Prostate gland (tissue), 2 donors: ENCODE results near the gene KRT27. TPM values are rescaled to one million over a fixed set of nuclear protein-coding genes. Genes with fewer than 3 reads are reported as not detected.

ENCODE experiments used
- DNase-seq: peaks from one replicate; pipeline ENCODE4 v3.0.0-alpha.2; 2019; ENCODE audit warnings: low spot score
- H3K27ac ChIP-seq, 2 donors: fragments of 200-600 bp; sonication (generic); 2 replicates each; pipeline ENCODE4 v1.5.1; 2017 to 2019
- H3K27me3 ChIP-seq: fragments of 200-600 bp; sonication (generic); replicated peaks from 2 replicates; pipeline ENCODE4 v1.5.1; 2019; ENCODE audit not compliant: insufficient read depth
- H3K36me3 ChIP-seq, 2 donors: fragments of 200-600 bp; sonication (generic); 1 replicate in 1 of 2; 2 replicates in 1 of 2; pipeline versions ENCODE4 v1.5.1 to v1.8.1; 2017 to 2019
- H3K4me1 ChIP-seq: fragments of 200-600 bp; sonication (generic); replicated peaks from 2 replicates; pipeline ENCODE4 v1.5.1; 2019
- H3K4me3 ChIP-seq, 2 donors: fragments of 200-600 bp; sonication (generic); 2 replicates each; pipeline ENCODE4 v1.5.1; 2017 to 2019
- H3K9me3 ChIP-seq: fragments of 200-600 bp; sonication (generic); 2 replicates; pipeline ENCODE4 v1.5.1; 2017
- CTCF ChIP-seq, 4 experiments: fragments of 200-600 bp in 2 of 4; fragments of 450-650 bp in 2 of 4; sonication (generic) in 2 of 4; IDR thresholded peaks; 1 replicate in 3 of 4; 2 replicates in 1 of 4; pipeline ENCODE4 v1.5.1; 2016 to 2019; ENCODE audit warnings: antibody characterized with exemption in 4 of 4, mild to moderate bottlenecking in 2 of 4, moderate library complexity in 2 of 4
- POLR2A ChIP-seq: fragments of 450-650 bp; IDR thresholded peaks from one replicate; pipeline ENCODE4 v1.6.1; 2016; ENCODE audit warnings: antibody characterized with exemption, mild to moderate bottlenecking
- POLR2AphosphoS5 ChIP-seq: sonication (generic); formaldehyde crosslinking; IDR thresholded peaks from one replicate; pipeline ENCODE4 v1.6.1; 2017; ENCODE audit warnings: antibody characterized with exemption
- WGBS: methylation state at CpG from one replicate; pipeline ENCODE4 v1.1.5; 2018; 5-methylcytosine and 5-hydroxymethylcytosine counted together
- intact Hi-C: fragments of 100-400 bp; cut with DNase I; formaldehyde crosslinking; loops from one replicate; pipeline ENCODE4 v1.14.2; 2022
- total RNA-seq, 2 donors: library from RNA; depleted of rRNA; stranded (reverse); fragments of >200 nt; gene quantifications; one replicate each; pipeline ENCODE4 v1.1.0, GENCODE V29; 2016

KRT27 gene
- total RNA-seq, 2 donors from 2014 or later, result not detected

GRCh38 chr17:40800381-40800780 is 18.0 kb upstream of the KRT27 start:
- intact Hi-C loops, result no loop called here
- TF ChIP-seq POLR2A, result no peak
- TF ChIP-seq CTCF (IDR thresholded peaks at IDR 0.05), result no peak
- no peak for TF ChIP-seq POLR2AphosphoS5
- Histone ChIP-seq H3K9me3 (no peaks in the 10 kb centered on the region), H3K27me3 (no peaks in the 10 kb centered on the region), H3K4me1 (no peaks in the 10 kb centered on the region), H3K4me3 (no peak overlapping the region), H3K27ac (no peak overlapping the region), H3K36me3 (no peaks in the 10 kb centered on the region)
- 87% methylated on average over 1 of the region's 1 CpG for WGBS
- DNase-seq, result no peak

- no peaks in the 10 kb centered on the region for H3K36me3 ChIP-seq
- no peaks in the 10 kb centered on the region for H3K4me1 ChIP-seq
- DNase-seq, result no peak
- H3K4me3 ChIP-seq, result no peak within 1 kb of the TSS
- 78% methylated on average over 3 of the region's 3 CpGs for WGBS
- TF ChIP-seq POLR2A (no peak), POLR2AphosphoS5 (no peak), CTCF (IDR thresholded peaks at IDR 0.05) (no peak)
- H3K27ac ChIP-seq, result no peak within 1 kb of the TSS
- no peaks in the 10 kb centered on the region for H3K9me3 ChIP-seq
- intact Hi-C loops, result loop anchor here (10.0 kb wide), 1 partner anchor 185 kb away; no protein-coding TSS in a partner anchor
- H3K27me3 ChIP-seq, result no peaks in the 10 kb centered on the region
Measured at GRCh38 chr17:40799859-40800258, 17.5 kb upstream of the KRT27 start, which contains the start of gene KRT28. Gene KRT28 (minus strand): TSS chr17:40799959. CDS start chr17:40799893, 66 bp downstream.

GRCh38 chr17:40796846-40797245 is 14.5 kb upstream of the KRT27 start:
- TF ChIP-seq POLR2A (no peak), POLR2AphosphoS5 (no peak), CTCF (IDR thresholded peaks at IDR 0.05) (no peak)
- intact Hi-C loops, result loop anchor here (10.0 kb wide), 1 partner anchor 182 kb away; no protein-coding TSS in a partner anchor
- H3K27me3 ChIP-seq, result no peaks in the 10 kb centered on the region
- no peaks in the 10 kb centered on the region for H3K9me3 ChIP-seq
- no peak overlapping the region for H3K4me3 ChIP-seq
- H3K4me1 ChIP-seq, result no peaks in the 10 kb centered on the region
- H3K27ac ChIP-seq, result no peak overlapping the region
- H3K36me3 ChIP-seq, result no peaks in the 10 kb centered on the region
- WGBS, result 91% methylated on average over 27 of the region's 27 CpGs
- DNase-seq, result no peak

- Histone ChIP-seq H3K27me3 (no peaks in the 10 kb centered on the region), H3K36me3 (no peaks in the 10 kb centered on the region), H3K9me3 (no peaks in the 10 kb centered on the region), H3K27ac (peak overlapping the region in 1 of 2 donors; percentile 59), H3K4me1 (no peaks in the 10 kb centered on the region), H3K4me3 (no peak overlapping the region)
- 71% methylated on average over 10 of the region's 10 CpGs for WGBS
- intact Hi-C loops, result loop anchor here (10.0 kb wide), 1 partner anchor 180 kb away; no protein-coding TSS in a partner anchor
- DNase-seq, result peak; percentile 28
- TF ChIP-seq CTCF (IDR thresholded peaks at IDR 0.05), result no peak
- TF ChIP-seq POLR2A, result no peak
- peak; percentile 77 for TF ChIP-seq POLR2AphosphoS5
Measured at GRCh38 chr17:40795019-40795667, 12.8 kb upstream of the KRT27 start.

GRCh38 chr17:40794466-40794865 is 12.1 kb upstream of the KRT27 start:
- Histone ChIP-seq H3K27ac (peak overlapping the region in 1 of 2 donors; percentile 32), H3K9me3 (no peaks in the 10 kb centered on the region), H3K4me3 (no peak overlapping the region), H3K27me3 (no peaks in the 10 kb centered on the region), H3K36me3 (no peaks in the 10 kb centered on the region), H3K4me1 (no peaks in the 10 kb centered on the region)
- 90% methylated on average over 2 of the region's 2 CpGs for WGBS
- DNase-seq, result no peak
- TF ChIP-seq POLR2AphosphoS5 (no peak), CTCF (IDR thresholded peaks at IDR 0.05) (no peak), POLR2A (no peak)
- intact Hi-C loops, result loop anchor here (10.0 kb wide), 1 partner anchor 180 kb away; no protein-coding TSS in a partner anchor
